Right kidney (tissue), 1 donor: Measurements from ENCODE around the gene DNAJB4.
"Not testable (repeated sequence)": the region's sequence is repeated elsewhere in the genome, so short reads cannot be mapped to it uniquely, and the experiment has no call there.

Experiments used
- DNase-seq: peaks from one replicate; pipeline ENCODE4 v3.0.0-alpha.2; 2016

DNAJB4 gene

GRCh38 chr1:78064886-78065285 is 60.1 kb downstream of the DNAJB4 start:
- not testable (repeated sequence) for DNase-seq
